NK-92 (cell line): Measurements from ENCODE around the gene CKB.

ENCODE experiments used
- DNase-seq: peaks from one replicate; lab custom pipeline; 2025; ENCODE audit not compliant: unreplicated experiment; lab: John Stamatoyannopoulos, UW

The CKB gene

GRCh38 chr14:103539056-103539825, 16.6 kb upstream of the CKB start:
- no peak for DNase-seq

GRCh38 chr14:103538291-103539055, 15.8 kb upstream of the CKB start:
- DNase-seq: no peak

- no peak for DNase-seq
Measured at GRCh38 chr14:103537175-103537990, 14.8 kb upstream of the CKB start.

GRCh38 chr14:103536693-103537092, 14.1 kb upstream of the CKB start:
- DNase-seq: no peak

- DNase-seq: no peak
Measured at GRCh38 chr14:103535891-103536565, 13.4 kb upstream of the CKB start.

GRCh38 chr14:103535081-103535890, 12.7 kb upstream of the CKB start:
- no peak for DNase-seq

GRCh38 chr14:103534576-103535061, 12.0 kb upstream of the CKB start:
- no peak for DNase-seq

GRCh38 chr14:103533999-103534575, 11.5 kb upstream of the CKB start:
- DNase-seq: no peak

- DNase-seq: no peak
Measured at GRCh38 chr14:103533137-103533998, 10.7 kb upstream of the CKB start.

GRCh38 chr14:103532216-103533136, 9.8 kb upstream of the CKB start:
- no peak for DNase-seq

GRCh38 chr14:103531421-103532215, 9.0 kb upstream of the CKB start:
- DNase-seq: no peak

- DNase-seq: no peak
Measured at GRCh38 chr14:103530831-103531230, 8.2 kb upstream of the CKB start.

- DNase-seq: no peak
Measured at GRCh38 chr14:103530390-103530789, 7.8 kb upstream of the CKB start.

GRCh38 chr14:103529383-103530365, 7.0 kb upstream of the CKB start:
- DNase-seq: no peak

- DNase-seq: no peak
Measured at GRCh38 chr14:103528587-103529382, 6.2 kb upstream of the CKB start, which contains the start of gene TRMT61A. TSS of gene TRMT61A (plus strand) at chr14:103529196. CDS start at chr14:103529979, 783 bp downstream.
